ENCODE measurements around the gene EEPD1. TPM values are rescaled to one million over a fixed set of nuclear protein-coding genes. Genes with fewer than 3 reads are reported as not detected.

The EEPD1 gene
- total RNA-seq, 1 donor from 2014 or later = 5.4 TPM

DNA sequence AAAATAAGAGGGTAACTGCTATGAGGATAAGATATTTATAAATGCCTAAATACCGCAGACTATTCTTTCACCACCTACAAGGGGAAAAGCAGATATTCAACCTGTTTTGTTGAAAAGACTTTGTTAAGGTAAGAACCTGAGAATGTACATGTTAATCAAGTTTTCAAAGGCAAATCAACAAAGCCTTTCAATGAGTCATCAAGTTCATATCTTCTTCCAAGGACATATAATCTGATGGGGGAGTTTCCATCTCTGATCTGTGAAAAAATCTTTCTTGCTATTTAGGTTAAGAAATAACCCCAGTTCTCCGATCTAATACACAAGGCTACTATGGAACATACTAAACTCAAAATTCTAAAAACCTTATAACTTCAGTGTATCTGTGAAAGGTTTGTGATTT lies 196.6 kb downstream of the EEPD1 start:
- Mint-ChIP-seq H3K36me3 (ENCODE audit: low read depth, unreplicated experiment) (no peaks in the 10 kb centered on the region), H3K27me3 (ENCODE audit: low read depth, unreplicated experiment) (no peaks in the 10 kb centered on the region), H3K9me3 (ENCODE audit: unreplicated experiment) (no peaks in the 10 kb centered on the region), H3K27ac (ENCODE audit: unreplicated experiment) (no peak overlapping the region), H3K4me3 (ENCODE audit: unreplicated experiment) (no peak overlapping the region), H3K4me1 (ENCODE audit: low read depth, unreplicated experiment) (peaks cover 7% of the 10 kb centered on the region)
- no peaks in the 10 kb centered on the region for H3K36me3 ChIP-seq (ENCODE audit: insufficient read depth, low read length)
- H3K27ac ChIP-seq (ENCODE audit: low read depth, low read length) = no peak overlapping the region
- TF ChIP-seq, protein P1, sequence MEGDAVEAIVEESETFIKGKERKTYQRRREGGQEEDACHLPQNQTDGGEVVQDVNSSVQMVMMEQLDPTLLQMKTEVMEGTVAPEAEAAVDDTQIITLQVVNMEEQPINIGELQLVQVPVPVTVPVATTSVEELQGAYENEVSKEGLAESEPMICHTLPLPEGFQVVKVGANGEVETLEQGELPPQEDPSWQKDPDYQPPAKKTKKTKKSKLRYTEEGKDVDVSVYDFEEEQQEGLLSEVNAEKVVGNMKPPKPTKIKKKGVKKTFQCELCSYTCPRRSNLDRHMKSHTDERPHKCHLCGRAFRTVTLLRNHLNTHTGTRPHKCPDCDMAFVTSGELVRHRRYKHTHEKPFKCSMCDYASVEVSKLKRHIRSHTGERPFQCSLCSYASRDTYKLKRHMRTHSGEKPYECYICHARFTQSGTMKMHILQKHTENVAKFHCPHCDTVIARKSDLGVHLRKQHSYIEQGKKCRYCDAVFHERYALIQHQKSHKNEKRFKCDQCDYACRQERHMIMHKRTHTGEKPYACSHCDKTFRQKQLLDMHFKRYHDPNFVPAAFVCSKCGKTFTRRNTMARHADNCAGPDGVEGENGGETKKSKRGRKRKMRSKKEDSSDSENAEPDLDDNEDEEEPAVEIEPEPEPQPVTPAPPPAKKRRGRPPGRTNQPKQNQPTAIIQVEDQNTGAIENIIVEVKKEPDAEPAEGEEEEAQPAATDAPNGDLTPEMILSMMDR (IDR thresholded peaks at IDR 0.05; ENCODE audit: insufficient read depth, low read depth, low read length) = no peak
- TF ChIP-seq EZH2 (IDR thresholded peaks at IDR 0.05; ENCODE audit: insufficient read depth, low read length) = no peak
- H4K20me1 ChIP-seq (ENCODE audit: insufficient read depth, low read length) = no peaks in the 10 kb centered on the region
- H3K9me3 ChIP-seq (ENCODE audit: insufficient read depth, low read depth, low read length) = no peaks in the 10 kb centered on the region
- H3K79me2 ChIP-seq (ENCODE audit: insufficient read depth, low read length) = no peaks in the 10 kb centered on the region
- no peaks in the 10 kb centered on the region for H3K4me1 ChIP-seq (ENCODE audit: insufficient read depth, low read length)
- DNase-seq (ENCODE audit: low read depth) (no peak), FAIRE-seq (no peak)
- no peak overlapping the region for H3K4me2 ChIP-seq (ENCODE audit: low read length)
- H2AFZ ChIP-seq (ENCODE audit: low read depth, low read length) = no peak overlapping the region
- no peaks in the 10 kb centered on the region for H3K27me3 ChIP-seq (ENCODE audit: insufficient read depth, low read length)
- no peak overlapping the region for H3K4me3 ChIP-seq (ENCODE audit: insufficient read depth, low read depth, low read length)
- H3K9ac ChIP-seq (ENCODE audit: low read length) = no peak overlapping the region

Other genes starting within 250 kb of the EEPD1 start
- 11.4 and 20.4 TPM in 2 replicates for gene ANLN, start 236.6 kb downstream of the EEPD1 start, total RNA-seq

All from astrocyte (in vitro differentiated cells and primary cell).